GM19438 (cell line): ENCODE data around the gene TRIM41.
"Not testable (repeated sequence)": the region's sequence is repeated elsewhere in the genome, so short reads cannot be mapped to it uniquely, and the experiment has no call there.

Experiments used
- ATAC-seq: cut with Tn5 transposase; IDR thresholded peaks from one replicate; pipeline ENCODE4 v1.9.1; 2021; ENCODE audit warnings: low read depth; ENCODE audit not compliant: unreplicated experiment

Gene TRIM41

GRCh38 chr5:181281077-181281983, 58.2 kb downstream of the TRIM41 start:
- ATAC-seq: no peak

GRCh38 chr5:181281984-181282316, 58.9 kb downstream of the TRIM41 start:
- ATAC-seq: no peak

GRCh38 chr5:181282415-181282814, 59.3 kb downstream of the TRIM41 start:
- not testable (repeated sequence) for ATAC-seq

GRCh38 chr5:181282874-181283273, 59.8 kb downstream of the TRIM41 start:
- no peak for ATAC-seq

- ATAC-seq: no peak
Measured at GRCh38 chr5:181283347-181283746, 60.3 kb downstream of the TRIM41 start.

GRCh38 chr5:181283841-181284755, 61.0 kb downstream of the TRIM41 start:
- not testable (repeated sequence) for ATAC-seq
